Keratinocyte (primary cell): ENCODE data around the gene DGAT2L6. TPM values are rescaled to one million over a fixed set of nuclear protein-coding genes. Genes with fewer than 3 reads are reported as not detected.

Experiments used
- DNase-seq: peaks from one replicate; pipeline ENCODE4 v3.0.0-alpha.2; 2011; ENCODE audit warnings: low read depth, missing footprints, low spot score
- FAIRE-seq: peaks from 2 replicates; lab custom pipeline; 2011; peaks lifted over from hg19 to GRCh38; lab: Jason Lieb, UNC
- H2AFZ ChIP-seq: 2 replicates; pipeline ENCODE4 v1.6.0; 2012; ENCODE audit warnings: low read length, control low read depth, inconsistent platforms; ENCODE audit not compliant: control insufficient read depth
- H3K27ac ChIP-seq: 2 replicates; pipeline ENCODE4 v1.5.1; 2011; ENCODE audit warnings: low read length; ENCODE audit not compliant: control insufficient read depth, insufficient read depth
- H3K27me3 ChIP-seq: 3 replicates; pipeline ENCODE4 v1.6.0; 2011; ENCODE audit warnings: low read length; ENCODE audit not compliant: control insufficient read depth, insufficient read depth; ENCODE audit errors: extremely low read depth
- H3K36me3 ChIP-seq, 2 experiments: 2 replicates in 1 of 2; 3 replicates in 1 of 2; pipeline ENCODE4 v1.5.1; 2011; ENCODE audit warnings: low read length in 2 of 2, mild to moderate bottlenecking in 1 of 2; ENCODE audit not compliant: control insufficient read depth in 2 of 2, insufficient read depth in 2 of 2; ENCODE audit errors: extremely low read depth in 1 of 2
- H3K4me1 ChIP-seq: 3 replicates; pipeline ENCODE4 v1.5.1; 2011; ENCODE audit warnings: low read length; ENCODE audit not compliant: control insufficient read depth, insufficient read depth; ENCODE audit errors: extremely low read depth
- H3K4me2 ChIP-seq: 3 replicates; pipeline ENCODE4 v1.6.0; 2011; ENCODE audit warnings: low read depth, low read length; ENCODE audit not compliant: control insufficient read depth, insufficient read depth; ENCODE audit errors: extremely low read depth
- H3K4me3 ChIP-seq, 3 experiments: fragments of 200-600 bp in 1 of 3; sonication (generic) in 1 of 3; 2 replicates in 2 of 3; 3 replicates in 1 of 3; pipeline ENCODE4 v1.5.1; 2011 to 2016; ENCODE audit warnings: low read length in 3 of 3, mild to moderate bottlenecking in 3 of 3, control low read depth in 2 of 3, inconsistent platforms in 1 of 3, low read depth in 1 of 3, mixed read lengths in 1 of 3, mixed run types in 1 of 3, moderate library complexity in 1 of 3; ENCODE audit not compliant: control insufficient read depth in 2 of 3, insufficient read depth in 2 of 3; ENCODE audit errors: extremely low read depth in 1 of 3
- H3K79me2 ChIP-seq: 2 replicates; pipeline ENCODE4 v1.6.0; 2012; ENCODE audit warnings: low read length; ENCODE audit not compliant: control insufficient read depth, insufficient read depth
- H3K9ac ChIP-seq: 3 replicates; pipeline ENCODE4 v1.6.0; 2011; ENCODE audit warnings: low read length; ENCODE audit not compliant: control insufficient read depth, insufficient read depth; ENCODE audit errors: extremely low read depth
- H3K9me1 ChIP-seq: 3 replicates; pipeline ENCODE4 v1.6.0; 2011; ENCODE audit warnings: low read length; ENCODE audit not compliant: control insufficient read depth, insufficient read depth; ENCODE audit errors: extremely low read depth
- H3K9me3 ChIP-seq: 2 replicates; pipeline ENCODE4 v1.5.1; 2012; ENCODE audit warnings: low read depth, low read length; ENCODE audit not compliant: control insufficient read depth
- H4K20me1 ChIP-seq: 3 replicates; pipeline ENCODE4 v1.6.0; 2011; ENCODE audit warnings: low read length; ENCODE audit not compliant: control insufficient read depth, insufficient read depth; ENCODE audit errors: extremely low read depth
- EZH2 ChIP-seq: IDR thresholded peaks from one replicate; pipeline ENCODE4 v1.6.1; 2012; ENCODE audit warnings: inconsistent platforms, mild to moderate bottlenecking, low read length, moderate library complexity
- dilution Hi-C: fragments of 300-500 bp; cut with MboI; formaldehyde crosslinking; loops from one replicate; pipeline ENCODE4 v1.7.0; 2020; ENCODE audit warnings: low sequenced_read_pairs; ENCODE audit not compliant: extremely low pct_ligation_motif_present
- polyA plus RNA-seq, 5 experiments: library from polyadenylated mRNA; depleted of rRNA in 3 of 5; stranded (reverse) in 3 of 5; stranded (forward) in 1 of 5; unstranded in 1 of 5; fragments of >200 nt; gene quantifications; 1 replicate in 1 of 5; 2 replicates in 3 of 5; 3 replicates in 1 of 5; pipeline versions ENCODE4 v1.2.1 to v1.2.3, GENCODE V29; 2011 to 2012; ENCODE audit warnings: missing spikeins in 2 of 5, low read depth in 1 of 5, low replicate concordance in 1 of 5
- TF ChIP-seq, protein P1 (sequence below), 3 experiments: IDR thresholded peaks in 1 of 3; conservative IDR thresholded peaks in 1 of 3; optimal IDR thresholded peaks in 1 of 3; 2 replicates in 2 of 3; 3 replicates in 1 of 3; pipeline versions ENCODE3 to v1.5.1; 2011; ENCODE audit warnings: low read length in 3 of 3, mild to moderate bottlenecking in 3 of 3, moderate library complexity in 2 of 3, control low read depth in 1 of 3, inconsistent platforms in 1 of 3; ENCODE audit not compliant: insufficient read depth in 2 of 3; ENCODE audit errors: extremely low read depth in 1 of 3

Gene DGAT2L6
- polyA plus RNA-seq, 1 donor (not counting 4 experiments of a cell fraction or from before 2014, with no cell fraction given) = not detected

- no peaks in the 10 kb centered on the region for H3K9me1 ChIP-seq
- H3K9ac ChIP-seq = no peak overlapping the region
- no peaks in the 10 kb centered on the region for H3K27me3 ChIP-seq
- FAIRE-seq = no peak
- no peak overlapping the region for H3K4me3 ChIP-seq
- peaks cover 9% of the 10 kb centered on the region for H3K79me2 ChIP-seq
- no peak for TF ChIP-seq EZH2
- TF ChIP-seq, protein P1, sequence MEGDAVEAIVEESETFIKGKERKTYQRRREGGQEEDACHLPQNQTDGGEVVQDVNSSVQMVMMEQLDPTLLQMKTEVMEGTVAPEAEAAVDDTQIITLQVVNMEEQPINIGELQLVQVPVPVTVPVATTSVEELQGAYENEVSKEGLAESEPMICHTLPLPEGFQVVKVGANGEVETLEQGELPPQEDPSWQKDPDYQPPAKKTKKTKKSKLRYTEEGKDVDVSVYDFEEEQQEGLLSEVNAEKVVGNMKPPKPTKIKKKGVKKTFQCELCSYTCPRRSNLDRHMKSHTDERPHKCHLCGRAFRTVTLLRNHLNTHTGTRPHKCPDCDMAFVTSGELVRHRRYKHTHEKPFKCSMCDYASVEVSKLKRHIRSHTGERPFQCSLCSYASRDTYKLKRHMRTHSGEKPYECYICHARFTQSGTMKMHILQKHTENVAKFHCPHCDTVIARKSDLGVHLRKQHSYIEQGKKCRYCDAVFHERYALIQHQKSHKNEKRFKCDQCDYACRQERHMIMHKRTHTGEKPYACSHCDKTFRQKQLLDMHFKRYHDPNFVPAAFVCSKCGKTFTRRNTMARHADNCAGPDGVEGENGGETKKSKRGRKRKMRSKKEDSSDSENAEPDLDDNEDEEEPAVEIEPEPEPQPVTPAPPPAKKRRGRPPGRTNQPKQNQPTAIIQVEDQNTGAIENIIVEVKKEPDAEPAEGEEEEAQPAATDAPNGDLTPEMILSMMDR (optimal IDR thresholded peaks at IDR 0.05 in 1 of 3, IDR thresholded peaks at IDR 0.05 in 1 of 3, conservative IDR thresholded peaks at IDR 0.05 in 1 of 3; ENCODE audit: extremely low read depth in 1 of 3, insufficient read depth in 2 of 3, low read length in 3 of 3) = no peak
- H3K36me3 ChIP-seq = no peaks in the 10 kb centered on the region
- H4K20me1 ChIP-seq = no peaks in the 10 kb centered on the region
- H3K4me1 ChIP-seq = peaks cover 4% of the 10 kb centered on the region
- dilution Hi-C loops = no loop called here
- H3K27ac ChIP-seq = no peak overlapping the region
- H2AFZ ChIP-seq = no peak overlapping the region
- H3K9me3 ChIP-seq = no peaks in the 10 kb centered on the region
- no peak overlapping the region for H3K4me2 ChIP-seq
- no peak for DNase-seq
Measured at GRCh38 chrX:70139736-70140135, 37.5 kb upstream of the DGAT2L6 start.

GRCh38 chrX:70141373-70141772, 35.9 kb upstream of the DGAT2L6 start:
- no peak overlapping the region for H3K9ac ChIP-seq
- H3K79me2 ChIP-seq = no peaks in the 10 kb centered on the region
- no peaks in the 10 kb centered on the region for H3K9me1 ChIP-seq
- H3K4me3 ChIP-seq = no peak overlapping the region
- H3K27ac ChIP-seq = no peak overlapping the region
- H3K9me3 ChIP-seq = no peaks in the 10 kb centered on the region
- H3K27me3 ChIP-seq = no peaks in the 10 kb centered on the region
- H3K4me2 ChIP-seq = no peak overlapping the region
- dilution Hi-C loops = no loop called here
- DNase-seq = no peak
- H4K20me1 ChIP-seq = no peaks in the 10 kb centered on the region
- H3K36me3 ChIP-seq = no peaks in the 10 kb centered on the region
- TF ChIP-seq, protein P1 (optimal IDR thresholded peaks at IDR 0.05 in 1 of 3, IDR thresholded peaks at IDR 0.05 in 1 of 3, conservative IDR thresholded peaks at IDR 0.05 in 1 of 3; ENCODE audit: extremely low read depth in 1 of 3, insufficient read depth in 2 of 3, low read length in 3 of 3) = no peak
- TF ChIP-seq EZH2 = no peak
- H2AFZ ChIP-seq = no peak overlapping the region
- no peaks in the 10 kb centered on the region for H3K4me1 ChIP-seq
- no peak for FAIRE-seq
